Gastroesophageal sphincter (tissue), 4 donors: ENCODE results near the gene NPSR1. TPM values are rescaled to one million over a fixed set of nuclear protein-coding genes. Genes with fewer than 3 reads are reported as not detected.

Source experiments
- ATAC-seq: fragments of 150-250 bp; one replicate; pipeline ENCODE4 v1.9.1; 2016; ENCODE audit warnings: mild to moderate bottlenecking, moderate library complexity
- H3K27ac ChIP-seq, 4 donors: fragments of 200-600 bp; sonication (generic) in 3 of 4; 1 replicate in 3 of 4; 2 replicates in 1 of 4; pipeline ENCODE4 v1.5.1; 2016 to 2019
- H3K27me3 ChIP-seq: fragments of 200-600 bp; sonication (generic); one replicate; pipeline ENCODE4 v1.5.1; 2019
- H3K36me3 ChIP-seq, 2 donors: fragments of 200-600 bp; sonication (generic); one replicate each; pipeline ENCODE4 v1.5.1; 2019; ENCODE audit warnings: control low read depth in 1 of 2
- H3K4me1 ChIP-seq, 3 donors: fragments of 200-600 bp; sonication (generic); 1 replicate in 2 of 3; 2 replicates in 1 of 3; pipeline ENCODE4 v1.5.1; 2016 to 2019; ENCODE audit warnings: control low read depth in 2 of 3
- H3K4me3 ChIP-seq, 2 donors: fragments of 200-600 bp; sonication (generic); one replicate each; pipeline ENCODE4 v1.5.1; 2019; ENCODE audit warnings: mild to moderate bottlenecking in 1 of 2, moderate library complexity in 1 of 2
- H3K9me3 ChIP-seq, 3 donors: fragments of 200-600 bp; sonication (generic); one replicate each; pipeline ENCODE4 v1.5.1; 2017 to 2019; ENCODE audit warnings: control low read depth in 2 of 3
- EP300 ChIP-seq: sonication (generic); formaldehyde crosslinking; IDR thresholded peaks from one replicate; pipeline ENCODE4 v1.6.1; 2017; ENCODE audit warnings: antibody characterized with exemption, mild to moderate bottlenecking
- POLR2A ChIP-seq, 2 donors: fragments of 450-650 bp; IDR thresholded peaks; one replicate each; pipeline ENCODE4 v1.6.1; 2017; ENCODE audit warnings: antibody characterized with exemption in 2 of 2, mild to moderate bottlenecking in 2 of 2, moderate library complexity in 1 of 2
- POLR2AphosphoS5 ChIP-seq: sonication (generic); formaldehyde crosslinking; IDR thresholded peaks from one replicate; pipeline ENCODE4 v1.6.1; 2017; ENCODE audit warnings: antibody characterized with exemption
- WGBS, 2 donors: methylation state at CpG; one replicate each; pipeline ENCODE4 v1.1.5; 2018; ENCODE audit warnings: low coverage in 1 of 2; 5-methylcytosine and 5-hydroxymethylcytosine counted together
- total RNA-seq, 4 donors: library from RNA; depleted of rRNA; stranded (reverse); fragments of >200 nt; gene quantifications; one replicate each; pipeline ENCODE4 v1.1.0, GENCODE V29; 2016
- TF ChIP-seq, protein P1 (sequence below), 4 experiments: fragments of 200-600 bp in 2 of 4; fragments of 450-650 bp in 2 of 4; sonication (generic) in 1 of 4; IDR thresholded peaks; one replicate each; pipeline ENCODE4 v1.5.1; 2017 to 2019; ENCODE audit warnings: antibody characterized with exemption in 4 of 4, mild to moderate bottlenecking in 2 of 4, moderate library complexity in 2 of 4

The NPSR1 gene
- total RNA-seq, 4 donors from 2014 or later: not detected

DNA sequence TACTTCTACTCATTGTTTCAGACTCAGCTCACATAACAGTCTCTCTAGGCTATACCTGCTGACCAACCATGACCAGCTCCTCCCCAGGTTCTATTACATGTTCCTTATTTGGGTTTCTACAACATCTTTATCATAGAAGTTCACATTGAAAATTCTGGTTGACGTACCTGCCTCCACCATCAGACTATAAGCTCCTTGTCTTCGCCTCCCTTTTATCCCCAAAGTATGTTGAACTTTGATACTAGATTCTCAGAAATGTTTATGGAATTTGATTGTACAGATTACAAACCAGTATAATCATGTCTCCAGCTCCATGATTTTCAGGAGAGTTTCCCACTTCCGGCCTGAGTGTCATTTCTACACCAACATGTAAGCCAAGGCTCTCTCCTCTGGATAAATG, 15.0 kb downstream of the NPSR1 start:
- 36 to 100% methylated on average over 2 to 3 of the region's 3 CpGs for WGBS, 2 donors
- H3K27ac ChIP-seq: no peak overlapping the region

DNA sequence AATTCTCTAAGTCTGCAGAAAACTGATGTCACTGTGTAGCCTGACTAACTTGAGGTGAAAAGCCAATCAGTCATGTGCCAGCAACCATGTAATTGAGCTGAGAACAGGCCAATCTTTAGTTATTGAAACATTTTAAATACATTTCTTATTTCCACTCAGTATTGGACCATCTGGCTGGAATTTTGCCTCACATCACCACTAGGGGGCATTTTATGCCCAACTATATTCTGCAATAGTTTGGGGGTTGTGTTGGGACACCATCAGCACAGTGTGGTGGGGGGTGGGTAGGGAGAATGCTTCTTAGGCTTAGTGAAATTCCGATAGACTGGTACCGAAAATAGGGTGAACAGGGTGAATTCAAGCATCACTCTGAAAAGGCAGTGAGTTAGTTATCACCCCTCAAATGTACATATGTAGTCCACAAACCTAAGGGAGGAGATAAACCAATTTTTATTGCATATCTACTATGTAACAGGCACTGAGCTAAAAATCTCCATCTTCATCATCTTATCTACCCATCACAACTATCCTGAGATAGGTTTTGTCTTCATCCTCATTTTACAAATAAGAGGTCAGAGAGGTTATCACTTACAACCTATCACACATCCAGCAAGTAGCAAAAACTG, 17.8 kb downstream of the NPSR1 start:
- no peaks in the 10 kb centered on the region for H3K4me1 ChIP-seq
- no peaks in the 10 kb centered on the region for H3K36me3 ChIP-seq
- TF ChIP-seq, protein P1, sequence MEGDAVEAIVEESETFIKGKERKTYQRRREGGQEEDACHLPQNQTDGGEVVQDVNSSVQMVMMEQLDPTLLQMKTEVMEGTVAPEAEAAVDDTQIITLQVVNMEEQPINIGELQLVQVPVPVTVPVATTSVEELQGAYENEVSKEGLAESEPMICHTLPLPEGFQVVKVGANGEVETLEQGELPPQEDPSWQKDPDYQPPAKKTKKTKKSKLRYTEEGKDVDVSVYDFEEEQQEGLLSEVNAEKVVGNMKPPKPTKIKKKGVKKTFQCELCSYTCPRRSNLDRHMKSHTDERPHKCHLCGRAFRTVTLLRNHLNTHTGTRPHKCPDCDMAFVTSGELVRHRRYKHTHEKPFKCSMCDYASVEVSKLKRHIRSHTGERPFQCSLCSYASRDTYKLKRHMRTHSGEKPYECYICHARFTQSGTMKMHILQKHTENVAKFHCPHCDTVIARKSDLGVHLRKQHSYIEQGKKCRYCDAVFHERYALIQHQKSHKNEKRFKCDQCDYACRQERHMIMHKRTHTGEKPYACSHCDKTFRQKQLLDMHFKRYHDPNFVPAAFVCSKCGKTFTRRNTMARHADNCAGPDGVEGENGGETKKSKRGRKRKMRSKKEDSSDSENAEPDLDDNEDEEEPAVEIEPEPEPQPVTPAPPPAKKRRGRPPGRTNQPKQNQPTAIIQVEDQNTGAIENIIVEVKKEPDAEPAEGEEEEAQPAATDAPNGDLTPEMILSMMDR (IDR thresholded peaks at IDR 0.05): peak in 1 of 4 experiments; percentile 37
- TF ChIP-seq POLR2A (IDR thresholded peaks at IDR 0.05): no peak
- no peak overlapping the region for H3K4me3 ChIP-seq
- WGBS, 2 donors: 30 to 52% methylated on average over 2 of the region's 2 CpGs
- H3K9me3 ChIP-seq: no peaks in the 10 kb centered on the region
- H3K27me3 ChIP-seq: no peaks in the 10 kb centered on the region
- ATAC-seq: no peak
- no peak overlapping the region for H3K27ac ChIP-seq

More for the DNA sequence above, 15.0 kb downstream of the NPSR1 start:
- no peaks in the 10 kb centered on the region for H3K4me1 ChIP-seq
- no peaks in the 10 kb centered on the region for H3K9me3 ChIP-seq
- no peak overlapping the region for H3K4me3 ChIP-seq
- no peak for TF ChIP-seq EP300
- TF ChIP-seq POLR2A (IDR thresholded peaks at IDR 0.05): no peak
- no peak for TF ChIP-seq POLR2AphosphoS5
- H3K36me3 ChIP-seq: no peaks in the 10 kb centered on the region
- H3K27me3 ChIP-seq: no peaks in the 10 kb centered on the region
- ATAC-seq: no peak

DNA sequence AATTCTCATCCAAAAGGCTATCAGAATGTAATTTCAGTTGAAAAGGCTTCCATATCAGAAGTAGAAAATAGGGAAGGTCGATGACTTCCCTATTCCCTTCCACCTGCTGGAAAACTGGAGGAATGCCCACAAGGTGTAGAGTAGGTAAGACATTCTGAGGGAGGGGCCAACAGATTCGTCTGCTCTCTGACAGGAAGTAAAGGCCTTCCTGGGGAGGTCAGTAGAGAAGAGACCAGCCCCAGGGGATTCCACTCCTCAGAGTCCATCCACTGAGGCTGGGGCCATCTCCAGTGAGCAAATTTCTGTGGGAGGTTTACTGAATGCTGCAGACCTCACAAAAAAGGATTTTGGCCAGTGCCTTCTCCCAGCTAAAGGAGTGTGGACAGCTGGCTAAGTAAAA, 19.5 kb downstream of the NPSR1 start:
- H3K27ac ChIP-seq: no peak overlapping the region
- no peak overlapping the region for H3K4me3 ChIP-seq
- no peak for ATAC-seq
- H3K27me3 ChIP-seq: no peaks in the 10 kb centered on the region
- no peaks in the 10 kb centered on the region for H3K4me1 ChIP-seq
- no peaks in the 10 kb centered on the region for H3K9me3 ChIP-seq
- no peaks in the 10 kb centered on the region for H3K36me3 ChIP-seq
- TF ChIP-seq POLR2A (IDR thresholded peaks at IDR 0.05) (no peak), POLR2AphosphoS5 (no peak), EP300 (no peak)
- TF ChIP-seq, protein P1 (IDR thresholded peaks at IDR 0.05): no peak
- WGBS, 2 donors: 67 to 72% methylated on average over 2 of the region's 2 CpGs

DNA sequence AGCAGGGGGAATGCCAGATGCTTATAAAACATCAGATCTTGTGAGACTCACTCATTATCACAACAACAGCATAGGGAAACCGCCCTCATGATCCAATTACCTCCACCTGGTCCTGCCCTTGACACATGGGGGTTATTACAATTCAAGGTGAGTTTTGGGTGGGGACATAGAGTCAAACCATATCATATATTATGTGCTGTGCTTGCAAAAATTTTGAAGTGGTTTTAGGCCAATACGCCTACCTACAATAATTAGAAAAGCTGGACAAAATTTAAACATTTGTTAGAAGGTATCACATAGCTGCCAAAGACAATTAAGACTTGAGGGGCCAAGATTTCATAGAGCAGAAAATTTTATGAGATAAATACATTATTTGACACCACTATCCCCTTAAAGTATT, 29.5 kb downstream of the NPSR1 start:
- H3K4me3 ChIP-seq: no peak overlapping the region
- no peaks in the 10 kb centered on the region for H3K4me1 ChIP-seq
- WGBS, 2 donors: 63 to 83% methylated on average over 1 to 2 of the region's 2 CpGs
- ATAC-seq: no peak
- H3K27ac ChIP-seq: no peak overlapping the region
- TF ChIP-seq POLR2A (IDR thresholded peaks at IDR 0.05): no peak
- TF ChIP-seq POLR2AphosphoS5: no peak
- TF ChIP-seq EP300: no peak
- TF ChIP-seq, protein P1 (IDR thresholded peaks at IDR 0.05): no peak
- H3K36me3 ChIP-seq: no peaks in the 10 kb centered on the region
- no peaks in the 10 kb centered on the region for H3K27me3 ChIP-seq
- peaks cover 0 to 9% (median 0%) of the 10 kb centered on the region in 3 donors for H3K9me3 ChIP-seq

DNA sequence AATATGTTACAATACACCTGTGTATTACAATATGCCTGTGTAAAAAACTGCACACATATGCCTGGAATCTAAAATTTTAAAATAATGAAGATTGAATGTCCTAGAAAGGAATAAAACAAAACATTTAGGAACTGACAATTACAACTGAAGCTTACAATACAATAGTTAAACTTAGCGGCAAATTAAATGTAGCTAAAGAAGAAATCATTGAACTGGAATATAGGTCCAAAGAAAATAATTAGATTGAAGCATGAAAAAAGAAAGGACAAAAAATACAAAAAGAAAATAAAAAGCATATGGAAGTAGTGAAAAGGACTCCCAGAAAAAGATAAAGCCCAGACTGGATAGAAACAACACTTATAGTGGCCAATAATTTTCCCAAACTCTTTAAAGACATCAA, 38.4 kb downstream of the NPSR1 start:
- H3K4me1 ChIP-seq: no peaks in the 10 kb centered on the region
- 90 to 100% methylated on average over 1 of the region's 1 CpG for WGBS, 2 donors
- ATAC-seq: no peak
- no peaks in the 10 kb centered on the region for H3K36me3 ChIP-seq
- H3K4me3 ChIP-seq: no peak overlapping the region
- no peaks in the 10 kb centered on the region for H3K27me3 ChIP-seq
- TF ChIP-seq POLR2AphosphoS5 (no peak), EP300 (no peak), POLR2A (IDR thresholded peaks at IDR 0.05) (no peak)
- TF ChIP-seq, protein P1 (IDR thresholded peaks at IDR 0.05): no peak
- peaks cover 0 to 43% (median 0%) of the 10 kb centered on the region in 3 donors for H3K9me3 ChIP-seq
- H3K27ac ChIP-seq: no peak overlapping the region
